Keratinocyte (primary cell): ENCODE results near the gene DCAF8L1.

Experiments used
- EZH2 ChIP-seq: IDR thresholded peaks from one replicate; pipeline ENCODE4 v1.6.1; 2012; ENCODE audit warnings: inconsistent platforms, mild to moderate bottlenecking, low read length, moderate library complexity
- TF ChIP-seq, protein P1 (sequence below), 3 experiments: IDR thresholded peaks in 1 of 3; conservative IDR thresholded peaks in 1 of 3; optimal IDR thresholded peaks in 1 of 3; 2 replicates in 2 of 3; 3 replicates in 1 of 3; pipeline versions ENCODE3 to v1.5.1; 2011; ENCODE audit warnings: low read length in 3 of 3, mild to moderate bottlenecking in 3 of 3, moderate library complexity in 2 of 3, control low read depth in 1 of 3, inconsistent platforms in 1 of 3; ENCODE audit not compliant: insufficient read depth in 2 of 3; ENCODE audit errors: extremely low read depth in 1 of 3

DNA sequence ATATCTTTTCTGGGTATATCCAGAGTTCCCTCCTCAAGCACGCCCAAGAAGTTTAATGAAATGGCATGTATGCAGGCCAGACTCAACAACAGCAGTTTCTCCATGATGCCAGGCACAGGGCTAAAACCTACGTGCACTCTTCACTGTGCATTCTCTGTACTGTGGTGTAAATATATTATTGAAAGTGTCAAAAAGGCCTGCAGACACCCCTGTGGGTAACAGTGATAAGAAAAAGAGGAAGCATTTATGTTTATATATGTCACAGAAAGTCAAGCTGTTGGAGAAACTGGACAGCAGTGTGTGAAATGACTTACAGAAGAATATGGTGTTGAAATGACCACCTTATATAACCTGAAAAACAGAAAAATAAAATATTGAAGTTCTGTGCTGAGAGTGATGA is 29.6 kb upstream of the DCAF8L1 start:
- TF ChIP-seq, protein P1, sequence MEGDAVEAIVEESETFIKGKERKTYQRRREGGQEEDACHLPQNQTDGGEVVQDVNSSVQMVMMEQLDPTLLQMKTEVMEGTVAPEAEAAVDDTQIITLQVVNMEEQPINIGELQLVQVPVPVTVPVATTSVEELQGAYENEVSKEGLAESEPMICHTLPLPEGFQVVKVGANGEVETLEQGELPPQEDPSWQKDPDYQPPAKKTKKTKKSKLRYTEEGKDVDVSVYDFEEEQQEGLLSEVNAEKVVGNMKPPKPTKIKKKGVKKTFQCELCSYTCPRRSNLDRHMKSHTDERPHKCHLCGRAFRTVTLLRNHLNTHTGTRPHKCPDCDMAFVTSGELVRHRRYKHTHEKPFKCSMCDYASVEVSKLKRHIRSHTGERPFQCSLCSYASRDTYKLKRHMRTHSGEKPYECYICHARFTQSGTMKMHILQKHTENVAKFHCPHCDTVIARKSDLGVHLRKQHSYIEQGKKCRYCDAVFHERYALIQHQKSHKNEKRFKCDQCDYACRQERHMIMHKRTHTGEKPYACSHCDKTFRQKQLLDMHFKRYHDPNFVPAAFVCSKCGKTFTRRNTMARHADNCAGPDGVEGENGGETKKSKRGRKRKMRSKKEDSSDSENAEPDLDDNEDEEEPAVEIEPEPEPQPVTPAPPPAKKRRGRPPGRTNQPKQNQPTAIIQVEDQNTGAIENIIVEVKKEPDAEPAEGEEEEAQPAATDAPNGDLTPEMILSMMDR (optimal IDR thresholded peaks at IDR 0.05 in 1 of 3, IDR thresholded peaks at IDR 0.05 in 1 of 3, conservative IDR thresholded peaks at IDR 0.05 in 1 of 3; ENCODE audit: extremely low read depth in 1 of 3, insufficient read depth in 2 of 3, low read length in 3 of 3), result no peak
- TF ChIP-seq EZH2, result no peak
